Naive thymus-derived CD4-positive, alpha-beta T cell (primary cell): ENCODE results near the gene P2RY8. TPM values are rescaled to one million over a fixed set of nuclear protein-coding genes. Genes with fewer than 3 reads are reported as not detected.

Experiments used
- ATAC-seq: fragments of 150-1000 bp; cut with Tn5 transposase; 2 replicates; pipeline ENCODE4 v1.10.0; 2021; ENCODE audit warnings: mild to moderate bottlenecking, moderate library complexity
- CTCF ChIA-PET: fragments of 350-600 bp; sonication (Branson Sonifier 250); formaldehyde crosslinking; loops from one replicate; lab custom pipeline; 2021; ENCODE audit warnings: antibody characterized with exemption; lab: Charles Lee
- POLR2A ChIA-PET: fragments of 350-600 bp; sonication (Branson Sonifier 250); formaldehyde crosslinking; loops from one replicate; lab custom pipeline; 2021; ENCODE audit warnings: antibody characterized with exemption, inconsistent platforms; lab: Charles Lee
- DNase-seq, 9 donors: peaks; one replicate each; pipeline versions ENCODE4 v3.0.0 to v3.0.0-alpha.2; 2020 to 2022; ENCODE audit warnings: mixed read lengths in 1 of 9
- H3K27ac ChIP-seq: one replicate; pipeline ENCODE4 v1.7.0; 2013; ENCODE audit warnings: mild to moderate bottlenecking, low read depth, low read length, moderate library complexity
- H3K27me3 ChIP-seq, 2 donors: one replicate each; pipeline ENCODE4 v1.7.0; 2013; ENCODE audit warnings: low read length in 2 of 2, mild to moderate bottlenecking in 2 of 2, moderate library complexity in 2 of 2; ENCODE audit not compliant: control insufficient read depth in 2 of 2, insufficient read depth in 2 of 2
- H3K36me3 ChIP-seq, 3 experiments: 1 replicate in 2 of 3; 2 replicates in 1 of 3; pipeline ENCODE4 v1.7.0; 2013; ENCODE audit warnings: low read length in 3 of 3, mild to moderate bottlenecking in 3 of 3, moderate library complexity in 1 of 3; ENCODE audit not compliant: insufficient read depth in 3 of 3, control insufficient read depth in 2 of 3
- H3K4me1 ChIP-seq, 2 donors: one replicate each; pipeline ENCODE4 v1.7.0; 2013; ENCODE audit warnings: low read length in 2 of 2, mild to moderate bottlenecking in 2 of 2, moderate library complexity in 1 of 2; ENCODE audit not compliant: control insufficient read depth in 2 of 2, insufficient read depth in 2 of 2
- H3K4me3 ChIP-seq: 2 replicates; pipeline ENCODE4 v1.7.0; 2013; ENCODE audit warnings: mild to moderate bottlenecking, low read length
- H3K9me3 ChIP-seq, 3 experiments: 1 replicate in 2 of 3; 2 replicates in 1 of 3; pipeline ENCODE4 v1.7.0; 2013; ENCODE audit warnings: low read length in 3 of 3; ENCODE audit not compliant: control insufficient read depth in 2 of 3
- H3K27ac Mint-ChIP-seq, 9 donors: one replicate each; pipeline ENCODE4 v1.8.0; 2020 to 2022; ENCODE audit warnings: mixed read lengths in 9 of 9, mild to moderate bottlenecking in 8 of 9, moderate library complexity in 5 of 9, inconsistent platforms in 2 of 9
- H3K27me3 Mint-ChIP-seq, 5 donors: one replicate each; pipeline ENCODE4 v1.8.0; 2021 to 2022; ENCODE audit warnings: mixed read lengths in 5 of 5, mild to moderate bottlenecking in 1 of 5
- H3K36me3 Mint-ChIP-seq, 5 donors: one replicate each; pipeline ENCODE4 v1.8.0; 2020 to 2022; ENCODE audit warnings: mixed read lengths in 5 of 5, mild to moderate bottlenecking in 3 of 5, inconsistent platforms in 1 of 5
- H3K4me1 Mint-ChIP-seq, 7 donors: one replicate each; pipeline ENCODE4 v1.8.0; 2020 to 2022; ENCODE audit warnings: mixed read lengths in 7 of 7, mild to moderate bottlenecking in 3 of 7, inconsistent platforms in 1 of 7
- H3K4me3 Mint-ChIP-seq, 10 donors: one replicate each; pipeline ENCODE4 v1.8.0; 2020 to 2022; ENCODE audit warnings: mild to moderate bottlenecking in 10 of 10, mixed read lengths in 10 of 10, moderate library complexity in 6 of 10, inconsistent platforms in 2 of 10
- H3K9me3 Mint-ChIP-seq, 11 donors: one replicate each; pipeline ENCODE4 v1.8.0; 2020 to 2022; ENCODE audit warnings: mixed read lengths in 11 of 11, mild to moderate bottlenecking in 4 of 11, inconsistent platforms in 1 of 11, moderate library complexity in 1 of 11
- intact Hi-C, 2 donors: fragments of 100-400 bp; cut with micrococcal nuclease; formaldehyde crosslinking; loops; one replicate each; pipeline ENCODE4 v1.15.1; 2023
- polyA plus RNA-seq, 2 donors: library from polyadenylated mRNA; unstranded; fragments of 300-500 nt; fragmentation: Illumina TruSeq; gene quantifications; one replicate each; pipeline ENCODE4 v1.2.3, GENCODE V29; 2021
- total RNA-seq, 6 experiments: library from RNA in 5 of 6; stranded (reverse) in 5 of 6; gene quantifications; 1 replicate in 5 of 6; 2 replicates in 1 of 6; pipeline ENCODE4 v1.2.3 and lab custom pipeline; 2021 to 2026

Gene P2RY8
- total RNA-seq (100 to 1,000 TPM; 109 to 158 (median 122) TPM), polyA plus RNA-seq (100 to 1,000 TPM; 221 to 277 TPM), total RNA-seq (lab: John Stamatoyannopoulos, UW) (220 reads per million, percentile 94 among the genes with 10 or more reads in this experiment)

DNA sequence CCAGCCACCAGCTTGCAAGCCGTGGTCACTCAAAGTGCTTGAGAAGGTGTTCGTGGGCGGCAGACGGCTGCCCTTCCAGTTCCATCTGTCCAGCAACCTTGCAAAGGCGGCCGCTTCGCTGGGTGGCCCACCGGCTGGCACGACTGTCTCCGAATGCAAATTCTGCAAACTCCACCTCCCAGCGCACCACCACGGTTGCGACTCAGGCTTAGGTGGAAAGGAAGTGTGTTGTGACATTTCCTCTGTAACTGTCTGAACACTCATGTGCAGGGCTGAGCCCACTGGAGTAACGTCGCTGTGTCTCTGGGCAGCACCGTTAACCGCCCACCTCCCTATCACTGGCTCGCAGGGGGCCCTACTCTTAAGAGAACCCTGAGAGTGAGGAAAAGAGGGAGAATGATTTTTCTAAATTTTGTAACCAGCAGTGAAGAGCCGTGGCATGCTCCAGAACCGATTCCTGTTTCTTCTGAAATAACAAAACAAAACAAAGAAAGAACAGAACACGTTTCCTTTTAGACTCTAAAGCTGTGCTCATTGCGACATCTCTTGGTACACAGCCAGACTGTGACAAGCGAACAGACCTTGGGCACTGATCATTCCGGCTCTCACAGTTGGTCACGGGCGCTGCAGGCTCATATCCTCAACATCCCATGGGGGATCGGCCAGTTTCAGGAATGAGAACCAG lies at the start of gene P2RY8:
Gene P2RY8 (minus strand): TSS at position 155 of the 685 bp plus-strand sequence. CDS start 70,627 bp downstream, outside the sequence.
- Mint-ChIP-seq H3K4me3 (peak within 1 kb of the TSS; percentile 89 to 99 (median 98)), H3K27me3 (no peaks in the 10 kb centered on the region), H3K9me3 (no peaks in the 10 kb centered on the region), H3K27ac (peak within 1 kb of the TSS; percentile 98 to 100 (median 99)), H3K36me3 (peaks cover 0 to 18% (median 7%) of the 10 kb centered on the region in 5 donors), H3K4me1 (peaks cover 11 to 29% (median 20%) of the 10 kb centered on the region in 7 donors)
- ChIA-PET CTCF (no interaction called here), POLR2A (no interaction called here)
- DNase-seq, result peak; percentile 56 to 88 (median 80)
- peak; percentile 91 for ATAC-seq
- Histone ChIP-seq H3K27ac (peak within 1 kb of the TSS; percentile 88), H3K27me3 (no peaks in the 10 kb centered on the region), H3K4me3 (peak within 1 kb of the TSS; percentile 81), H3K36me3 (peaks cover 0 to 11% (median 0%) of the 10 kb centered on the region in 3 experiments), H3K9me3 (no peaks in the 10 kb centered on the region), H3K4me1 (peaks cover 3 to 6% of the 10 kb centered on the region in 2 donors)
- intact Hi-C loops, result loop anchor here (1.0 to 5.0 kb wide), 19 partner anchors 16 to 1155 kb away; partner anchors contain the start of genes CD99 (in 2 of the 2), AKAP17A (in 1 of the 2) and SLC25A6 (in 1 of the 2)

- H3K36me3 ChIP-seq, result no peaks in the 10 kb centered on the region
- Mint-ChIP-seq H3K27me3 (no peaks in the 10 kb centered on the region), H3K36me3 (no peaks in the 10 kb centered on the region), H3K27ac (no peak overlapping the region), H3K4me3 (no peak overlapping the region), H3K4me1 (peaks cover 14 to 42% (median 38%) of the 10 kb centered on the region in 7 donors), H3K9me3 (no peaks in the 10 kb centered on the region)
- ChIA-PET CTCF (no interaction called here), POLR2A (no interaction called here)
- DNase-seq, result no peak
- no peak overlapping the region for H3K27ac ChIP-seq
- H3K27me3 ChIP-seq, result no peaks in the 10 kb centered on the region
- no peaks in the 10 kb centered on the region for H3K9me3 ChIP-seq
- H3K4me3 ChIP-seq, result no peak overlapping the region
- H3K4me1 ChIP-seq, result peaks cover 0 to 5% of the 10 kb centered on the region in 2 donors
- ATAC-seq, result no peak
- intact Hi-C loops, result no loop called here
These were observed 47.4 kb upstream of the P2RY8 start for GRCh38 chrX:1584237-1585011.

DNA sequence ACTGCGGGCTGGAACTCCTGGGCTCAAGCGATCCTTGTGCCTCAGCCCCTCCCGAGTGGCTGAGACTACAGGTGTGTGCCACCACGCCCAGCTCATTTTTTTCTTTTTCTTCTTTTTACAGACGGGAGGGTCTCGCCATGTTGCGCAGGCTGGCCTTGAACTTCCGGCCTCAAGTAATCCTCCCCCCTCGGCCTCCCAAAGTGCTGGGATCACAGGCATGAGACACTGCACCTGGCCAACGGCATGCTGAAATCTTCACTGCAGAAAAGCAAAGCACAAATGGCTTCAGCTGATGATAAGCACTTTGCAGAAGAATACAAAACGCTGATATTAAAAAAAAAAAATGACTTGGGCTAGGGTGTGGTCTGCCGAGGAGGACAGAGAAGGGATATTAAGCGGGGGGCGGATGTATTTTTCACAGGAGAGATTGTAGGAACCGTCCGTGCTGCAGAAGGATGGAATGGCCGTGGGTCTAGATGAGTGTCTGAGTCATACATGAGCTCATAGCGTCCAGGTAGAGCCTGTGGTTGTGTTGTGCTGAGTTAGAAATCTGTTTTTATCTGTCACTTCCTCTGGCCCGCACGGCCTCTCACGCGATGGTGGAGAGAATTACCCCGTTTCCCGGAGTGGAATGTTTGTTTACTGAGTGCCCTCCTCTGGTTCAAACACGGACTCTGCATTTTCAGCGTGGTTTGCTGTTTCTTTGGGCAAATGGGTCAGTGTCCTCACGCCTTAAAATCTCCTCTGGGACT lies 45.9 kb upstream of the P2RY8 start:
- Histone ChIP-seq H3K36me3 (no peaks in the 10 kb centered on the region), H3K27ac (no peak overlapping the region), H3K27me3 (no peaks in the 10 kb centered on the region), H3K9me3 (no peaks in the 10 kb centered on the region), H3K4me1 (peaks cover 14 to 18% of the 10 kb centered on the region in 2 donors), H3K4me3 (no peak overlapping the region)
- Mint-ChIP-seq H3K4me1 (peaks cover 17 to 44% (median 34%) of the 10 kb centered on the region in 7 donors), H3K27me3 (no peaks in the 10 kb centered on the region), H3K36me3 (no peaks in the 10 kb centered on the region), H3K4me3 (peak overlapping the region in 6 of 10 donors; percentile 10 to 69 (median 38)), H3K27ac (peak overlapping the region in 5 of 9 donors; percentile 42 to 78 (median 51)), H3K9me3 (no peaks in the 10 kb centered on the region)
- intact Hi-C loops, result loop anchor here in 1 of 2 donors (1.0 kb wide), 1 partner anchor 8 kb away; the partner anchor contains the start of gene AKAP17A
- DNase-seq (no peak), ATAC-seq (peak; percentile 64)
- ChIA-PET POLR2A (no interaction called here), CTCF (no interaction called here)

GRCh38 chrX:1581132-1581531 lies 44.1 kb upstream of the P2RY8 start:
- POLR2A ChIA-PET, result no interaction called here
- no peaks in the 10 kb centered on the region for H3K36me3 ChIP-seq
- H3K4me3 ChIP-seq, result no peak overlapping the region
- peak overlapping the region in 5 of 10 donors; percentile 16 to 60 (median 50) for H3K4me3 Mint-ChIP-seq
- no peaks in the 10 kb centered on the region for H3K9me3 ChIP-seq
- peaks cover 17 to 36% (median 28%) of the 10 kb centered on the region in 7 donors for H3K4me1 Mint-ChIP-seq
- H3K27ac ChIP-seq, result no peak overlapping the region
- H3K4me1 ChIP-seq, result peaks cover 31 to 34% of the 10 kb centered on the region in 2 donors
- DNase-seq (peak; percentile 42 to 75 (median 67)), ATAC-seq (peak; percentile 89)
- no peaks in the 10 kb centered on the region for H3K36me3 Mint-ChIP-seq
- intact Hi-C loops, result loop anchor here (1.0 kb wide), 3 partner anchors 26 to 127 kb away; partner anchors contain the start of gene P2RY8 (in 2 of the 2)
- peak overlapping the region in 7 of 9 donors; percentile 11 to 83 (median 57) for H3K27ac Mint-ChIP-seq
- CTCF ChIA-PET, result no interaction called here
- H3K27me3 ChIP-seq, result no peaks in the 10 kb centered on the region
- H3K27me3 Mint-ChIP-seq, result no peaks in the 10 kb centered on the region
- H3K9me3 Mint-ChIP-seq, result no peaks in the 10 kb centered on the region

- peaks cover 37 to 38% of the 10 kb centered on the region in 2 donors for H3K4me1 ChIP-seq
- Mint-ChIP-seq H3K27ac (peak overlapping the region in 2 of 9 donors; percentile 7 to 36), H3K4me1 (peaks cover 17 to 36% (median 25%) of the 10 kb centered on the region in 7 donors), H3K36me3 (no peaks in the 10 kb centered on the region), H3K9me3 (no peaks in the 10 kb centered on the region), H3K27me3 (no peaks in the 10 kb centered on the region), H3K4me3 (peak overlapping the region in 2 of 10 donors; percentile 26 to 41)
- no peak for ATAC-seq
- H3K27ac ChIP-seq, result peak overlapping the region; percentile 44
- H3K9me3 ChIP-seq, result no peaks in the 10 kb centered on the region
- H3K4me3 ChIP-seq, result no peak overlapping the region
- no peak for DNase-seq
- H3K36me3 ChIP-seq, result no peaks in the 10 kb centered on the region
- ChIA-PET CTCF (no interaction called here), POLR2A (no interaction called here)
- intact Hi-C loops, result no loop called here
- H3K27me3 ChIP-seq, result no peaks in the 10 kb centered on the region
These were observed 41.7 kb upstream of the P2RY8 start for GRCh38 chrX:1578511-1579173.
